HG03175 (cell line): ENCODE measurements around the gene METTL8.

Experiments
- ATAC-seq: cut with Tn5 transposase; IDR thresholded peaks from one replicate; pipeline ENCODE4 v1.9.1; 2021; ENCODE audit warnings: mild to moderate bottlenecking, moderate library complexity; ENCODE audit not compliant: unreplicated experiment

METTL8 gene

DNA sequence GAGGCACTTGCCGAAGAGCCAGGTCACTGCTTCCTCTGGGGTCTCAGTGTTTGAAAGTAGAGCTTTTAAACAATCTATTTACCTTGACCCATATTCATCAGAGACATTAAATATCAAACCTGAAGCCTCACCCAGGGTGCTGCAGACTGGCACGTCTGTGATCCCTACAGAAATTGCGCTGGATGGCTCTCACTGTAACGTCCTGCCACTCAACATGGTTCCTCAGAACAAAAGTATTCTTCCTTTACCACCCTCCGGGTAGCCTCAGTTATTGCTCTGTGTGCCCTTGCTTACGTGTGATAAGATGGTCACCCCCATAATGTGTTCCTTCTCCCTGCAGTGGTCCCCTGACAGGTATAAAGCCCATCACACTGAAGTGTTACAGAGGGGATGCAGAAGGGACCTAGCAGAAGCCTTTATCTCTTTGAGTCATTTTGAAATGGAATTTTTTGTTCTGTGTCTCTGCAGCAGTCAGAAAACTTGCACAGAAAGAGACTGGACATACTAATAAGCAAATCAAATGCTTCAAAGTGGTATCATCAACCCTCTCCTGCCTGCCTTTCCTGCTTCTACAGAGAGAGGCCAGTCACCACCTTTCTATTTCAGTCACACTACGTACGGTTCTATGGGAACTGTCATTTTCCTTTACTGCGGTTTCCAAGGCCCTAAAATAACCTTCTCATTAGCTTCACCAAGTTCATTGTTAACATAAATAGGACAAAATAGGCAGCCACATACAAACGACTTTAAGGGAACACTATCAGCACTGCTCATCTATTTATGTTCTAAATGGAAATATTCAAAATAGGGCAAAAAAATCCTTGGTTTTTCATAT, 86.8 kb downstream of the METTL8 start:
- peak; percentile 52 for ATAC-seq

DNA sequence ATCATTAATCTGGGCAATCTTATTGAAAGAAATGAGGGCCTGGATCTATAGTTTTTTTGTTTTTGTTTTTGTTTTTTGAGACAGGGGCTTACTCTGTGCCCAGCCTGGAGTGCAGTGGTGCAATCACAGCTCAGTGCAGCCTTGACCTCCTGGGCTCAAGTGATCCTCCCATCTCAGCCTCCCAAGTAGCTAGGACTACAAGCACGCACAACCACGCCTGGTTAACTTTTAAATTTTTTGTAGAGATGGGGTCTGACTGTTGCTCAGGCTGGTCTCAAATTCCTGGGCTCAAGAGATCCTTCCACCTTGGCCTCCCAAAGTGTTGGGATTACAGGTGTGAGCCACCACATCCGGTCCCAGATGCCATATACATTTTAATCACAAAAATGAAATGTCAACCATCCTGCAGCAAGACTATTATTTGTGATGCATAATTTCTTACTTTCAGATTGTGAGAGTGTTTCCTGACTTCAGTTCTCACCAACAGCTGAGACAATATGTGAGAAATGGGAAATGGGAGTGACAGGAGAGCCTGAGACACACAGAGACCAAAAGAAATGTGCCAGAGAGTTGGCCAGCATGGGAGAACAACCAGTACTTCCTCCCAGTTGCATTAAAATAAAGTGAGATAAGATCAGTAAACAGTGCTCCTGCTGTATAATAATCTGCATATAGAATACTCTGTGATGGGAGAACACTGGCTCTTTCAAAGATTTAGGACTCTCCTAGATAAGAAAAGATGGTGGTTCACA, 87.6 kb downstream of the METTL8 start:
- ATAC-seq: no peak

DNA sequence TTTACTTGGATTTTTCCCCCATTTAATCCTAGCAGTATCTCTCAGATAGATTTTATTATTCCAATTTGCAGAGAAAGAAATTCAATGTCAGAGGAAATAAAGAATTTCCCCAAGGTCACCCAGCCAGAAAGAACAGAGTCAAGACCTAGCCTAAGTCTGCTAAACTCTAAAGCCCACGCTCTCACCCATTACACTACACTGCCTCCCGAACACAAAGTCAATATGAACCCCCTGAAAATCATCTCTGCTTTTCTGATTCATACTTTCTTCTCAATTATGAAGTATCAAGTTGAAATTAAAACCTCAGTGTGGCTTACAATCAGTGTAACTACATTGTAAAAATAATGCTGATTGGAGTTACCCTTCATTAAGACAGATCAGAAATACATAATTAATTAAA, 89.6 kb downstream of the METTL8 start:
- no peak for ATAC-seq

DNA sequence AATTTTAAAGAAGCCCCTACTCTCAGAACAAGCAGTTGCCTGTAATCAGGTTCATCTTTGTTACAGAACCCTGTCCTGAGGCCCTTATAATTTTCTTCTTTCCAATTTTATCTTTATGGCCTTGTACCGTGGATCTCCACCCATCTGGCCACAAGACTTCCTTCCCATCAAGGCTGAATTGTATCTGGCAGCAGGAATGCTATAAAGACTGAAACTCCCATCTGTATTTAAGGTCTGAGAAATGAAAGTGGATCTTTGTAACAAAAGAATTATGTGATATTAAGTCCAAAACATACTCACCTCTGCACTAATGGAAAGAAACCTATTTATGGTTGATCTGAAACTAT, 91.8 kb downstream of the METTL8 start:
- no peak for ATAC-seq

DNA sequence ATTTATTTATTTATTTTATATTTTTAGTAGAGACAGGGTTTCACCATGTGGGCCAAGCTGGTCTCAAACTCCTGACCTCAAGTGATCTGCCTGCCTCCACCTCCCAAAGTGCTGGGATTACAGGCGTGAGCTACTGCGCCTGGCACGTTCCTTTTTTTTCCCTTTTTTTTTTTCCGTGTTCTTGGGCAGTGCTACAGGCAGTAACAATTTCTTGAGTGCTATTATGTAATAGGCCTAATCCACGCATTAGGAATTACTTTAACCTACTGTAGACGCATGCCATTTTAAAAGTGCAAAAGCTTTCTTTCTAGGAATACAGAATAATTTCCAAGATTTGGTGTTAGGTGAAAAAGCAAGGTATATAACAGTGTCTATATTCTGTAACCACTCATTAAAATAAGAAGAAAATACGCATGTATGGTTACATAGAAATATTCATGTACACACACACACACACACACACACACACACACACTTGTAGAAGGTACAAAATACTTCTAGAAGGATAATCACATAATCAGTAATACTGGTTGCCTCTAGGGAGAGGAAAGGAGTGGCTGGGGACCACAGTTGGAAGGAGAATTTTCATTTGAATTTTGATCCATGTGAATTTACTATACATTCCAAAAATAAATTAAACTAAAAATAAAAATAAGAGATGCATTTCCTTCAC, 92.3 kb downstream of the METTL8 start:
- ATAC-seq: no peak

DNA sequence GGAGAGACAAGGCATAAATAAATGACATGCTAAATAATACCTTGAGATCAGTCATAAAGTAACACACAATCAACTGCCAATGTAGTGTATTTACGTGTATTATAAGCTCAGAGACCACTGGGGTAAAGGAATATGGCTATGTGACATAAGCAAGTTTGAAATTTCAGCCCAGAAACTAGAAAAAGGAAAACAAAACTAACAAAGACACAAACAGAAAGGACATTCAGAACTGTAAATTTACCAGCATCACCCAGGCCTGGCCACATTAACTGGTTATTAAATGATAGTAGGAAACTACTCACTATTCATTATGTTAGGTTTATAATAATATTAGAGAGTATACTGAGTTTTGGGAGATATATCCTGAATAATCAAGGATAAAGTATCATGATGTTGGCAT, 98.8 kb downstream of the METTL8 start:
- peak; percentile 39 for ATAC-seq

DNA sequence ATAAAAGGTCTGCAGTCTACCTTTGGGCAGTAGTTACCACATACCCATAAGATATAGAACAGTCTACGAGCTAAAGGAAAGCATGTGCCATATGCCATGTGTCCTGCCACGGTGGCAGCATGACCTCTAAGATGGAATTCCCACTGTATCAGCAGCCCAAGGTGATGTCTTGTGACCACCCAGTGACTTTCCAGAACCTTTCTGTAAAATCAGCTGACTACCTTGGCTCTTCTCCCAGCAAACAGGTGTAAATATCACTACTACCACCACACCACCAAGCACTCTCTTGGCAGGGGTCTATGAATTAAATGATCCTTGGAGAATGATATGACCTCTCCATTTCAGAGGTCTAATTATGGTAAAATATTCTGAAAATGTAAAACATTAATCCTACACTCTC, 99.6 kb downstream of the METTL8 start:
- ATAC-seq: no peak

DNA sequence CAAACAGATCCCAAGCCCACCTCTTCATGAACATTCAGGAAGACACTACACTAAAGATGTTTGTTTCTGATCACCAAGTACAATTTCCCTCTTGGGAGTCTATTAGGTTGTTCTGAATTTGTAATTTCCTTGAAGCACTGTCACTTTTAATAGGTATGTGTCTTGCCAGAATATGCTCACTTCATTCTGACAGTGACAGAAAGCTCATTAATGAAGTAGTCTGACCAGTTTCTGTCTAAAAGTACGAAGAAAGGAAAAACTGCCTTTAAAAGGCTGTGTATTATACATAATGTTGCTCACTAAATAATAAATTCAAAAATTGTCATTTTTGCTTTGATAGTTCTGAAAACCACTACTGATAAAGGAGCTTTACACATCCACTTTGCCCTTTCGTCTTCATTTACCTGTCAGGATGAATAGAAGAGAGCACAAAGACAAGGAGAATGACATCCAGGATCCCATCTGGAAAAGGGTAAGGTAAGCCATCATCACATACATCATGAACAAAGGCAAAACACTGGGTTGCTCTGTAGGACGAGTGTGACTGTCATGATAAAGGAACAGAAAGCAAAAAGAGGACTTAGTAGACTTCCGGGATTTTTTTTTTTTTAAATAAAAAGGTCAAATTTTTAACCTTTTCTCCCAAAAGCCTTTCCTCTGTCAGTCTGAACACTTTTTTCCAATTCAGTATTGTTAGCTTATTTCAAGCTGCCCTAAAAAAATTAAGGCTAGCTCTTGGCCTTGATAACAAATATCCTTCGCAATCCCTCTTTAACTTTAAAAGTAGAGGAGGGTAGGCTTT, 103.4 kb downstream of the METTL8 start:
- ATAC-seq: no peak

DNA sequence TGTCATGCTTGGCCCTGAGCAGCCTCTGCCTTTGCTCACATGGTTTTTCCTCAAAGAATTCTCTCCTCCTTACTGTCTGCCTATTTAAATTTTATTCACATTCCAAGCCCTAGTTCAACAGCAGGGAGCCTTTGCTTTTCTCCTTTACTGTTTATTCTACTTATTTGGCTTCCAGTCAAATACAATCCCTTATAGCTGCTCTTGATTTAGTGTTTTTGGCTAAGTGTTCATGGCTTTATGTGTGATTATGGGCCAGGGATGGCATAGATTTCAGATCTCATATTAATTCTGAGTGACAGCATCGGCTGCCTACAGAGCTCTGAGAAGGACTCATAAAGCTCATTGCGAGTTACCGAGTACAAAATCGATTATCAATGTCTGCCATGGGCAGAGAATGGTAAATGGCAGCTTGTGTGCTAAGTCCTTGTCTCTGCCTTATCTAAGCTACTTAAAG, 106.7 kb downstream of the METTL8 start:
- no peak for ATAC-seq

DNA sequence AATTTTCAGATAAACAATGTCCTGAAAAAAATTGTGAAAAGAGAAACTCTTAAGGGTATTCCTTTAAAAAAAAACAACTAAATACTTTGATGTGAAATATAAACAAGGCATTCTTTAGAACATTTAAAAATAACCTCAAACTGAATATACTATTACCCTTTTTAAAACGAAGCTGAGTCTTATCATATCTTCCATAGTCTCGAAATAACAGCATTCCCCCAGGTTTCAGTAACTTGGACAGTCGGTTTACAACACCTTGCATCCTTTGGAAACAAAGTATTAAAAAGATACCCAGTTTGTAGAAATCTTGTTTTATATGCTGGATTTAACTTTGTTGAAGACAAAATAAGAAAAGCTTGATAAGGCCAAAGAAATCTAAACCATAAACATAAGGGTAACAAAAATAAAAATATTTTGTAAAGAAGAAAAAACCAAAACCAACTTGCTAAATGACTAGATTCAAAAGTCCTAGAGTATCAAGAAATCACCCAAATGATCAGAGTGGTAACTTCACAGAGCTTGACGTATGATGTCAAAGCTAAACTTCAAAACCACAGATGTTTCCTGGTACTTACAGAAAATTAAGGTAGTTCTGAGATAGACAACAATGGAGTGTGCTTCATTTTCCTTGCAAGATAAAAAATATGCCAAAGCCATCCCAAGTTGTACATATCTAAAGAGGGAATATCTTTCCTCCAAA, 107.8 kb downstream of the METTL8 start:
- no peak for ATAC-seq

DNA sequence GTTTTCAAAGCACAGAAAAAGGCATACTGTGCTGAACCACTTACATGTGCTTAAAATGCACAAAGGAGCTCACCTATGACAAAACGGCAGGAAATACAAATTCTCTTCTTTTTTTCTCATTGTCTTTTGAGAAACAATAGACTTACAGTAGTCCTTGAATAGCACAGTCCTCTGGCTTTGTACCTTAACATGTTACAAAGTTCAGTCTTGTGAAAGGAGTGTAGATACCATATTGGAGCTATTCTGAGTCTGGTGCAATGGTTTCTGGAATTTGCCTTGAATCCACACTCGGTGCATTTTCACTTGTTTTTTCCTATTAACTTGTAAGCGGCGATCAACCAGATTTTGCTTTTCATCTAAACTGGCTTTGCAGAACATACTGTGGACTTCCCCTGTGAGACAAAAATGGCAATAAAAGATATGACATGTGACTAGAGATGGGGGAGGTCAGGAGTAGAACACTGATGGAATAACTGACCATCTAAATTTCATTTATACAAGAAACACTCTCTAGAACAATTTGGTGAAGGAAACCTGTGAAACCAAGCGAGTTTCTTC, 109.7 kb downstream of the METTL8 start:
- no peak for ATAC-seq

DNA sequence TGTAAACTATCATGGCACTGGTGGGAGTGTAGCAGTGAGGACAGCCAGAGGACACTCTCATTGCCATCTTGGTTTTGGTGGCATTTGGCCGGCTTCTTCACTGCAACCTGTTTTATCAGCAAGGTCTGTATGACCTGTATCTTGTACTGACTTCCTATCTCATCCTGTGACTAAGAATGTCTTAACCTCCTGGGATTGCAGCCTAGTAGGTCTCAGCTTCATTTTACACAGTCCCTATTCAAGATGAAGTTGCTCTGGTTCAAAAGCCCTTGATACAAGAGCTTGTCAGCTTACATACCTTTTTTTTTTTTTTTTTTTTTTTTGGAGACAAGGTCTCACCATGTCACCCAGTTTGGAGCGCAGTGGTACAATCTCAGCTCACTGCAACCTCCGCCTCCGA, 110.9 kb downstream of the METTL8 start:
- no peak for ATAC-seq

DNA sequence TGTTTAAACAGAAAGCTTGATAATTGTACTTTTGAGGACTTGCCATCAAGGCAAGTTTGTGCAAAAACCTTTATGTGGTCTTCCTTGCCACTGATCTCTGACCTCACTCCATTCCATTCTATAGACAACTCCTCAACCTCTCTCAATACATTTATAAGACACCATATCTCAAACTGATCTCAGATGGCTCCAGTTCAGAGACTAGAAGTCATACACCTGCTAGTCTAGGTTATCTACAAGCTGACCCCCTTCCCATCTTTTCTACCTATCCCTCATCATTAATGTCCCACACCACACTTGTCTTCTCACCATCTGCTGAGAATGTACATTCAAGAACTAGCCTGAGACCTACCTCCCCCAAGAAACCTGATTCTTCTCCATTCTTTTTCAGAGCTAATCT, 113.1 kb downstream of the METTL8 start:
- no peak for ATAC-seq

DNA sequence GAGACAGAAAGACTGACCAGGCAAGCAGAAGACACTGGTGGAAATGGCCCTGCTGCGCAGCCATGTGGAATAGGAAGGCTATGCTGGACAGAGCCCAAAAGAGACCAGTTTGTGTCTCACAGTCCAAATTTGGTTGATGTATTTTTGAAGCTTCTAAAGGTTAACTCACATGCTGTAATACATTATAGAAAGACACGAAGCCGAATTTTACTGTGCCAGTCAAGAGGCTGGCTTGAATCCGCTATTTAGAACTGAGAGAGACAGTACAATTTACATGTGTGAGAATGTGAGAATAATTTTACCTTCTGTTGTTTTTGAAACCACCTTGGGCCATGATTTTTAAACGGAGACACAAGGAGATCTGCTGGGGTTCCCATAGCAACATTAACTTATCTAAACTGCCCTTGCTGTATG, 113.6 kb downstream of the METTL8 start:
- peak; percentile 37 for ATAC-seq

DNA sequence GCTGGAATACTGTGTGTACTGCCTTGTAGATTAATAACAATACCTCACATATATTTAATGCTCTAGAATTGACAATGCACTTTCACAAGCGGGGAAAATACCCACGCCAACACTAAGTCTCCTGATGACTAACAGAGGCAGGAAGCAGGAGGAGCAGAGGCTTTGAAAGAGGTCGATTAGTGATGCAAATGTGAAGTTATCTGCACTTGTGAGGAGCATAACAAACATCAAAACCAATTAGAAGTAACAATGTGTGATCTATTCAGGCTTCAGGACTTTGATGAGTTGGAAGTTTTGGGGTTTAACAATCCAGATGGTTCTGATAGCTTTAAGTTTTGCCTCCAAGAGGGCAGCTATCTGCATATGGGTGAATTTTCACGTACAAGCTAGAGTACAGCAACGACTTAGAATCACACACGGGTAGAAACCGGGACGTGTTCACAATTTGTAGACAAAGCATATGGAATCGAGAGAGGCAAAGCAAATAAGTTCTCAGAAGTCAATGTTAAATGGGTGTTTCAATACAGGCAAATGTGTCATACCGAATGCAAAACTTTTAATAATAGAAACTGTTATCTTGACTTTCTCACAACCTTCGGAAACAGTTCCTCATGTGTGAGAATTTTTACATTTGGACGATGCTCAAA, 114.5 kb downstream of the METTL8 start:
- peak; percentile 50 for ATAC-seq

DNA sequence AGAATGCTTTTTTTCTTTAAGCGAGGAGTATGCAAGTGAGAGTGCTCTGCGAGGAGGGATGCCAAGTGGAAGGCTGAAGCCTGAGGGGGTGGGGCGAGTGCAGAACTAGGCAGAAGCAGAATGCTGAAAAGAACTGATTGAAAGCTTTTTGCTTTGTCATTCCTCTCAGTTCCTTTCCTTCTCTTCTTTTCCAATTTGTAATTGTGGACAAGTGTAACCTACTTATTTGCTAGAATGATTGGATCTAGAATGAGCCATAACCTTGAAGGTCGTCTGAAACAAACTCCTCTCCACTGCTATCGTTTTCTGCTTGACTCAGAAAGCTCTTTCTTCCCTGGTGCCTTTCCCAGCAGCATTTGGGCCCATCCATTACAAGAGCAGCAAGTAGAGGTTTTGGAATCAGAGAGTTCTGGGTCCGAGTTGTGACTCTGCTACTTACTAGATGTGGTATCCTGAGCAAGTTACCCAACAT, 115.3 kb downstream of the METTL8 start:
- no peak for ATAC-seq

DNA sequence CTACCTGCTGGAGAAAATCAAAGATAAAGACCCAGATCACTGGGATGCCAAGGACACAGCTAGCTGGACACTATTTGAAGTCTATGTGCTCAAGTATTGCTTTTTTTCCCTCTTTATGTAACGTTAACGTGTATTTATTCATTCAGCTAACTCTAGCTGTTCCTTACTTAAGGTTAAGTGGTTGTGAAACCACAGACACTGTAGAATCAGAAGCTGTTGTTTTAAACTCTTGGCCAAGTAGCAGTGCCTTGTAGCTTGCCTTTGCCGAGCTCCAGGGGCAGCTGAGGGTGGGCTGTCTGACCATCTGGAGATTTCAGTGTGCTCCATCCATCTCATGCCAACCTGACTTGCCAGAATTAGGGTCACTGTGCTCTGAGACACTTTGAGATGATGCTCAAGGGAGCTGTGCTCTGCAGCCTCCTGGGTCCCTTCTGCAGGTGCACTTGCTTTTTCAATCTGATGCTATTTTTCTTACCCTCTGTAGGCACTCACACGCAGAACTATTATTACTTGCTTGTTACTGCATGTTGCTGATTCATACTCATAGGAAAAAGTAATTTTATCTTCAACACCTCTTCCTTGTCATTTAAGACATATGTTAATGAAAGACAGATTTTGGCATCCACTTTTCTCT, 116.2 kb downstream of the METTL8 start:
- peak; percentile 30 for ATAC-seq

DNA sequence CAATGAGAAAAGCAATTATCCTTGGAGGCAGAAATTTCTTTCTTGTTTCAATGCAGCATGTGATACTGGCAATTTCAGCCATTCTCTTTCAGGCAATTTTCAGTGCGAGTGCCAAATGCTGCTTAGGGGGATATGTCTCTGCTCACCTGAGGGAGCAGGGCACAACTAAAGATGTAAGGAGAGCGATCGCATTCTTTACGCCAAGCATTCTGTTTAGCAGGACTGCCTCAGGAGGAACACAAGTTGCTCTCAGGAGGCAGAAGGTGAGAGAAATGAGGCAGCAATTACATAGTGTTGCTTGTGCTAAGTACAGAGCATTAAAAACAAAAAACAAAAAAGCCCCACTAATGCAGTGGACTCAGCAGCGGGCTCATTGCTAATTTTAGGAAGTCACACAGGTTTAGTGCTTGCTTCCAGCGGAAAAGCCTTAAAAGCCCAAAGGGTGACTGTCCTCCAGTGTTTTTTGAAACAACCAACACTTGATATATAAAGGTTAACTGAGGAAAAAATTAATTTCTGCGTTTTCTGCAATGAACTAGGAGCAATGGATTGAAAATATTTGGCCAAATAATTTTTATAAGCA, 116.9 kb downstream of the METTL8 start:
- ATAC-seq: no peak

DNA sequence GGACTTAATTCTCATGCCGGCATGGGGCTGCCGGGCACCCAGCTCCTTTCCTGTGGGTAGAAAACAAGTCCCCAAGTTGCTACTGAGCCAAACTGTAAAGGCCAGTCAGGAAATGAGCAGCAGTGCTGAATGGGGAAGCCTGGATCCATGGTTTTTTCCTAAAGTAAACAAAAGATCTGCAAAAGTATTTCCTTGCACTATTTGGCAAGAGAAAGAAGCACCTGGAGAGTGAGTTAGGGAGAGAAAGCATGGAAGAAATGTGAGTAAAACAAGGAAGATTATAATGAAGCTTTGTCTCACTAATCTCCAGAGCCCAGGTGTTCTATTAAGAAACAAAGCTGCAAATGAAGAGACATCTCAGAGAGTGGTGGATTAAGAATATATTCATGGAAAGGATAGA, 117.6 kb downstream of the METTL8 start:
- ATAC-seq: no peak
